Activated naive CD8-positive, alpha-beta T cell treated with anti-CD3 and anti-CD28 coated beads, Interleukin-2, amount 50 U/mL, for 24 hours (primary cell): ENCODE data around the gene EXOC3L1.

Experiments
- ATAC-seq: fragments of 150-1000 bp; cut with Tn5 transposase; one replicate; pipeline ENCODE4 v1.10.0; 2021
- DNase-seq: peaks from one replicate; pipeline ENCODE4 v3.0.0; 2021
- H3K27ac Mint-ChIP-seq: one replicate; pipeline ENCODE4 v1.8.0; 2021; ENCODE audit warnings: mild to moderate bottlenecking, mixed read lengths
- H3K27me3 Mint-ChIP-seq: one replicate; pipeline ENCODE4 v1.8.0; 2021; ENCODE audit warnings: mixed read lengths
- H3K36me3 Mint-ChIP-seq: one replicate; pipeline ENCODE4 v1.8.0; 2021; ENCODE audit warnings: low read depth, mixed read lengths
- H3K4me1 Mint-ChIP-seq: one replicate; pipeline ENCODE4 v1.8.0; 2021; ENCODE audit warnings: mixed read lengths
- H3K4me3 Mint-ChIP-seq: one replicate; pipeline ENCODE4 v1.8.0; 2021; ENCODE audit warnings: mild to moderate bottlenecking, moderate library complexity, mixed read lengths
- H3K9me3 Mint-ChIP-seq: one replicate; pipeline ENCODE4 v1.8.0; 2021; ENCODE audit warnings: mixed read lengths

Gene EXOC3L1

DNA sequence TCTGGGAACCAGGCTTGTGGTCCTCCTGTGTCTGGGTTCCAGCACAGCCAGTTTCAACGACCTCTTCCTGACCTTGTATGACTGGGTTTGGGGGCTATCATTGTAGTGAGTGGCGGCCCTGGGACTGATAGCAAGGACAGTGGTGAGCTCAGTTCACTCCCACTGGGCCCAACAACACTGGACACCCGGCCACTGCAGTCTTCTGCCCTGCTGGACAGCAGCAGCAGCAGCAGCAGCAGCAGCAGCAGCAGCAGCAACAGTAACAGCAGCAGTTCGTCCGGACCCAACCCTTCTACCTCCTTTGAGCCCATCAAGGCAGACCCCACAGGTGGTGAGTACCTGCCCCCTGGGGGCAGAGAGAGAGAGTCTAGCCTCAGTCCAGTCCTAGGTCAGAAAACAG lies 5.7 kb upstream of the EXOC3L1 start:
- no peaks in the 10 kb centered on the region for H3K9me3 Mint-ChIP-seq
- H3K4me3 Mint-ChIP-seq: no peak overlapping the region
- DNase-seq: no peak
- H3K4me1 Mint-ChIP-seq: peaks cover 38% of the 10 kb centered on the region
- H3K27ac Mint-ChIP-seq: peak overlapping the region; percentile 56
- ATAC-seq: no peak
- H3K27me3 Mint-ChIP-seq: no peaks in the 10 kb centered on the region
- peaks cover 47% of the 10 kb centered on the region for H3K36me3 Mint-ChIP-seq

DNA sequence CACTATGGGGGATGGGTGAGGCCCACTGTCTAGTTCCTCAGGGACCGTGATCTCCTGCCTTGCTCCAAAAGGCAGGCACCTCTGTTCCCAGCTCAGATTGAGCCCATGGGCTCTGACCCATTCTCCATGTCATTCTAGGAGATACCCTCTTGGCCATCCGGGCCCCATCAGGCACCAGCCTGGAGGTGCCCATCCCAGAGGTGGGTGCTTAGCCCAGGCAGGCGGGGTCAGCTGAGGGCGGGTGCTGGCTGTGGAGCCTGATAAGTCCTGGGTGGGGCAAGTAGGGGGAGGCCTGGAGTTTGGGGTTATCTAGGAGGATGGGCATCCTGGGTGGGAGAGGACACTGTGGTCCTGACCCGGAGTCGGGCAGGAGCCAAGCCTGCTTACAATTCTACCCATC lies 4.3 kb upstream of the EXOC3L1 start:
- no peaks in the 10 kb centered on the region for H3K27me3 Mint-ChIP-seq
- H3K4me3 Mint-ChIP-seq: peak overlapping the region; percentile 90
- peaks cover 47% of the 10 kb centered on the region for H3K36me3 Mint-ChIP-seq
- H3K27ac Mint-ChIP-seq: no peak overlapping the region
- DNase-seq: no peak
- no peaks in the 10 kb centered on the region for H3K9me3 Mint-ChIP-seq
- H3K4me1 Mint-ChIP-seq: peaks cover 38% of the 10 kb centered on the region
- ATAC-seq: no peak

DNA sequence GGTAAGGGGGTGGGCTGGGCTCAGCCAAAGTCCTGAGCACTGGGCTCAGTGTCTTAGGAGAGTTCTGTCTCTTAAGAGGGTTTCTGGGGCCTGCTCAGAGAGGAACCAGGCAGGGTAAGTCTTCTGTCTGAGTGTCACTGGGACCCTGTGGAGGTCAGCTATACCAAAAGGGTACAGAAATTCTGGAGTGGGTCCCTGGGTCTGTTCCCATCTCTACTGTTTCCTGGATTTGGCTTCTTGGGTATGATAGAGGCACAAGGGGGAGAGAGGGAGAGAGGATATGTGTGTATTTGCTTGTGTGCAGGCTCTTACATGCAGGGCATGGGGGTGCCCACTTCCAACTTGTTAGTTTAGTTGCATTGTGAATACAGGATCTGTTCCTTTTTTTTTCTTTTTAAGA lies 3.6 kb upstream of the EXOC3L1 start:
- no peaks in the 10 kb centered on the region for H3K9me3 Mint-ChIP-seq
- peak overlapping the region; percentile 90 for H3K4me3 Mint-ChIP-seq
- no peaks in the 10 kb centered on the region for H3K27me3 Mint-ChIP-seq
- DNase-seq (no peak), ATAC-seq (no peak)
- peaks cover 47% of the 10 kb centered on the region for H3K36me3 Mint-ChIP-seq
- H3K4me1 Mint-ChIP-seq: peaks cover 38% of the 10 kb centered on the region
- H3K27ac Mint-ChIP-seq: peak overlapping the region; percentile 83

- Mint-ChIP-seq H3K4me3 (peak overlapping the region; percentile 90), H3K9me3 (no peaks in the 10 kb centered on the region), H3K27me3 (no peaks in the 10 kb centered on the region), H3K27ac (peak overlapping the region; percentile 83), H3K4me1 (peaks cover 38% of the 10 kb centered on the region), H3K36me3 (peaks cover 41% of the 10 kb centered on the region)
- ATAC-seq (no peak), DNase-seq (no peak)
Measured at GRCh38 chr16:67192781-67193361, 2.9 kb upstream of the EXOC3L1 start.

GRCh38 chr16:67191995-67192681 lies 2.2 kb upstream of the EXOC3L1 start, which contains the start of gene E2F4:
TSS of gene E2F4 (plus strand) at chr16:67192155. CDS start at chr16:67192228, 73 bp downstream.
- H3K4me1 Mint-ChIP-seq: peaks cover 38% of the 10 kb centered on the region
- no peaks in the 10 kb centered on the region for H3K9me3 Mint-ChIP-seq
- no peaks in the 10 kb centered on the region for H3K27me3 Mint-ChIP-seq
- H3K36me3 Mint-ChIP-seq: peaks cover 41% of the 10 kb centered on the region
- ATAC-seq (peak; percentile 98), DNase-seq (peak; percentile 90)
- H3K4me3 Mint-ChIP-seq: peak within 1 kb of the TSS; percentile 90
- H3K27ac Mint-ChIP-seq: peak within 1 kb of the TSS; percentile 83

DNA sequence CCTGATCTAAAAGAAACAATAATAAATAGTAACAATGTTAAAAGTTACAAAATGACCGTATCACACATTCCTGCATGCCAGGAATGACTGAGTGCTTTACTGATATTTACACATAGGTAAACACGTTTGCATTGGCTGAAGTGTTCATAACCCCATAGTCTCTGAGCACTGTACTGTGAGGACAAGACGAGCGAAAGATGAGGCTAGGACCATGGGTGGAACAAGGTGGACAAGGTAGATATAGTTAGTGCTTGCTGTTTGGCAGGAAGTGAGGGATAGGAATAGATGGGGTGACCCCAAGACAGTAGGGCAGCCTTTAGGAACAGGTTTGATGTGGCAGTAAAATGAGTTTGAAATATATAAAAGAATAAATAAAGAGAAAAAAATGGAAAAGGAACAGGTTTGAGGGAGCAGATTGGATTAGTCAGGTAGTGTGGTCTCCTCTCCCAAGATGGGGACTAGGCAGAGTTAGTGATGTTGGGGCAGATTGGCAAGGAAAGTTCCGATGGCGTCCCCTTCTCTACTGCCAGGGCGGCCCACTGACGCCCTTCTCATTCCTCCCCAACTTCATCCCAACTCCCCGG lies 1.6 kb upstream of the EXOC3L1 start:
- no peaks in the 10 kb centered on the region for H3K27me3 Mint-ChIP-seq
- H3K9me3 Mint-ChIP-seq: no peaks in the 10 kb centered on the region
- peak overlapping the region; percentile 90 for H3K4me3 Mint-ChIP-seq
- ATAC-seq (no peak), DNase-seq (no peak)
- peak overlapping the region; percentile 79 for H3K27ac Mint-ChIP-seq
- H3K36me3 Mint-ChIP-seq: peaks cover 35% of the 10 kb centered on the region
- peaks cover 34% of the 10 kb centered on the region for H3K4me1 Mint-ChIP-seq

DNA sequence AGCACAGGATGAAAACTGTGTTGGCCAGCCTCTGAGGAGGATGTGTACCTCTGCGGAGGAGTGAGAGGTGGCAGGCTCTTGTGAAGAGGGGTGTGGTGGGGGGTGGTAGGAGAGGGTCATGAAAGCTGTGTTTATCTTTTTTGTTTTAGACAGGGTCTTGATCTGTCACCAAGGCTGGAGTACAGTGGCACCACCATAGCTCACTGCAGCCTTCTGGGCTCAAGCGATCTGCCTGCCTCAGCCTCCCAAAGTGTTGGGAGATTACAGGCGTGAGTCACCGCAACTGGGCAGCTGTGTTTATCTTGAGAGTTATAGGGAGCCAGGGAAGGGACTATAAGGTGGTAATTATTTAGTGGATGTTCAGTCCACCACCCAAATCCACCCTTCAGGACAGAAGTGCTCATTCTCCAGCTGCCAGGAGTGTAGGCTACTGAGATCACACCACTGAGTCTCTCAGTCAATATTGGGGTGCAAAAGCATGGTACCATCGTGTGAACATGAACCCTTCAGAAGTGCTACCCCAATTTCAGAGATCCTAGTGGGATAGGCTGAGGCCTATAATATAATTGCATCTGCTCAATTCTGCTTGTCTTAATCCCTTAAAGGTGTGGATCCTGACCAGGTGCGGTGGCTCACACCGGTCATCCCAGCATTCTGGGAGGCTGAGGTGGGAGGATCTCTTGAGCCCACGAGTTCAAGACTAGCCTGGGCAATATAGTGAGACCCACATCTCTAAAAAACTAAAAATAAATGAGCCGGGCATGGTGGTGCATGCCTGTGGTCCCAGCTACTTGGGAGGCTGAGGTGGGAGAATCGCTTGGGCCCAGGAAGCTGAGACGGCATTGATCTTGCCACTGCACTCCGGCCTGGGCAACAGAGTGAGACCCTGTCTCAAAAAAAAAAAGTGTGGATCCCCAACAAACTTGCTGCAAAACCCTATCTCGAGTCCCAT lies 788 bp upstream of the EXOC3L1 start:
- H3K27ac Mint-ChIP-seq: peak overlapping the region; percentile 79
- no peaks in the 10 kb centered on the region for H3K9me3 Mint-ChIP-seq
- peaks cover under 1% of the 10 kb centered on the region for H3K27me3 Mint-ChIP-seq
- no peak for DNase-seq
- ATAC-seq: no peak
- H3K36me3 Mint-ChIP-seq: peaks cover 27% of the 10 kb centered on the region
- peaks cover 31% of the 10 kb centered on the region for H3K4me1 Mint-ChIP-seq
- peak overlapping the region; percentile 90 for H3K4me3 Mint-ChIP-seq

GRCh38 chr16:67188798-67189197 lies 1.1 kb downstream of the EXOC3L1 start:
- no peak overlapping the region for H3K27ac Mint-ChIP-seq
- H3K4me1 Mint-ChIP-seq: peaks cover 35% of the 10 kb centered on the region
- no peak overlapping the region for H3K4me3 Mint-ChIP-seq
- ATAC-seq: no peak
- no peak for DNase-seq
- H3K36me3 Mint-ChIP-seq: peaks cover 10% of the 10 kb centered on the region
- H3K27me3 Mint-ChIP-seq: peaks cover 9% of the 10 kb centered on the region
- no peaks in the 10 kb centered on the region for H3K9me3 Mint-ChIP-seq

GRCh38 chr16:67188323-67188722 lies 1.6 kb downstream of the EXOC3L1 start:
- peaks cover 9% of the 10 kb centered on the region for H3K36me3 Mint-ChIP-seq
- peaks cover 31% of the 10 kb centered on the region for H3K4me1 Mint-ChIP-seq
- no peak for DNase-seq
- no peaks in the 10 kb centered on the region for H3K9me3 Mint-ChIP-seq
- H3K27ac Mint-ChIP-seq: peak overlapping the region; percentile 39
- no peak for ATAC-seq
- no peak overlapping the region for H3K4me3 Mint-ChIP-seq
- peaks cover 9% of the 10 kb centered on the region for H3K27me3 Mint-ChIP-seq

GRCh38 chr16:67187175-67187890 lies 2.6 kb downstream of the EXOC3L1 start:
- Mint-ChIP-seq H3K4me1 (peaks cover 22% of the 10 kb centered on the region), H3K4me3 (no peak overlapping the region), H3K36me3 (no peaks in the 10 kb centered on the region), H3K27ac (no peak overlapping the region), H3K9me3 (no peaks in the 10 kb centered on the region), H3K27me3 (peaks cover 9% of the 10 kb centered on the region)
- DNase-seq (no peak), ATAC-seq (no peak)

DNA sequence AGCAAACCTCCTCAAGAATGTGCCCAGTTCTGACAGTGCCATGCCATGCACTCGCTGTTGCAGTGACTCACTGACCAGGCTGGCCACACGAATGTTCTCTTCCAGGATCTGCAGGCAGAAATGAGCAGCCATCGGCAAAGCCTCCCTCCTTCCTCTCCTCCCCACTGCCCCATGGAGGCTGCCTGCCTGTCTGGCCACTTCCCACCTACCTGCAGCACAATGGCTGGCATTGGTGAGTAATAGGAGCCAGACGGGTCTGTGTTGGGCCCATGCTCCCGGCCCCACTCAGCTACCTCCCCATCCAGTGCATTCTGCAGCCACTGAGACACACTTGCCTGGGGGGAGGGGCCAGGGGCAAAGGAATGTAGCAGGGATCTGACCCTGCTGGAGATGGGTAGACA lies 3.4 kb downstream of the EXOC3L1 start:
- Mint-ChIP-seq H3K4me3 (no peak overlapping the region), H3K4me1 (peaks cover 19% of the 10 kb centered on the region), H3K36me3 (no peaks in the 10 kb centered on the region), H3K27ac (no peak overlapping the region), H3K9me3 (no peaks in the 10 kb centered on the region), H3K27me3 (peaks cover 9% of the 10 kb centered on the region)
- ATAC-seq (no peak), DNase-seq (no peak)

- DNase-seq (no peak), ATAC-seq (no peak)
- Mint-ChIP-seq H3K4me3 (peak overlapping the region; percentile 72), H3K4me1 (peaks cover 15% of the 10 kb centered on the region), H3K36me3 (no peaks in the 10 kb centered on the region), H3K27ac (no peak overlapping the region), H3K27me3 (peaks cover 9% of the 10 kb centered on the region), H3K9me3 (no peaks in the 10 kb centered on the region)
Measured at GRCh38 chr16:67185651-67186134, 4.2 kb downstream of the EXOC3L1 start.

GRCh38 chr16:67184995-67185650 lies 4.8 kb downstream of the EXOC3L1 start:
- H3K36me3 Mint-ChIP-seq: no peaks in the 10 kb centered on the region

More at GRCh38 chr16:67184995-67185650, 4.8 kb downstream of the EXOC3L1 start:
- Mint-ChIP-seq H3K4me1 (peaks cover 15% of the 10 kb centered on the region), H3K27me3 (peaks cover 9% of the 10 kb centered on the region), H3K9me3 (no peaks in the 10 kb centered on the region), H3K27ac (peak overlapping the region; percentile 54), H3K4me3 (peak overlapping the region; percentile 72)
- peak; percentile 92 for DNase-seq
- peak; percentile 34 for ATAC-seq
